HCT116 (cell line): Measurements from ENCODE around the gene RETREG1.

ENCODE experiments used
- CTCF ChIP-seq, 3 experiments: fragments of 200-600 bp in 1 of 3; sonication (generic) in 1 of 3; IDR thresholded peaks in 2 of 3; conservative IDR thresholded peaks in 1 of 3; 2 replicates each; pipeline ENCODE4 v1.5.1; 2012 to 2017; ENCODE audit warnings: low read depth in 2 of 3, low read length in 2 of 3, antibody characterized with exemption in 1 of 3, borderline replicate concordance in 1 of 3, control low read depth in 1 of 3, mild to moderate bottlenecking in 1 of 3, mixed read lengths in 1 of 3, mixed run types in 1 of 3, moderate library complexity in 1 of 3; ENCODE audit not compliant: insufficient read depth in 1 of 3
- EZH2 ChIP-seq: fragments of 200-600 bp; sonication (generic); IDR thresholded peaks from 2 replicates; pipeline ENCODE4 v1.6.1; 2017; ENCODE audit warnings: antibody characterized with exemption, mixed run types
- MAX ChIP-seq: IDR thresholded peaks from 2 replicates; pipeline ENCODE4 v1.6.1; 2012

GRCh38 chr5:16546732-16547131, 70.1 kb downstream of the RETREG1 start:
- TF ChIP-seq CTCF (IDR thresholded peaks at IDR 0.05 in 2 of 3, conservative IDR thresholded peaks at IDR 0.05 in 1 of 3; ENCODE audit: borderline replicate concordance in 1 of 3, insufficient read depth in 1 of 3, low read depth in 2 of 3, low read length in 2 of 3) = no peak
- TF ChIP-seq MAX = no peak
- no peak for TF ChIP-seq EZH2
